NK-92 (cell line): ENCODE results near the gene CCDC14.
"Not testable (repeated sequence)": the region's sequence is repeated elsewhere in the genome, so short reads cannot be mapped to it uniquely, and the experiment has no call there.

Source experiments
- DNase-seq: peaks from one replicate; lab custom pipeline; 2025; ENCODE audit not compliant: unreplicated experiment; lab: John Stamatoyannopoulos, UW

Gene CCDC14

GRCh38 chr3:123909785-123910184 is 51.2 kb downstream of the CCDC14 start:
- no peak for DNase-seq

DNA sequence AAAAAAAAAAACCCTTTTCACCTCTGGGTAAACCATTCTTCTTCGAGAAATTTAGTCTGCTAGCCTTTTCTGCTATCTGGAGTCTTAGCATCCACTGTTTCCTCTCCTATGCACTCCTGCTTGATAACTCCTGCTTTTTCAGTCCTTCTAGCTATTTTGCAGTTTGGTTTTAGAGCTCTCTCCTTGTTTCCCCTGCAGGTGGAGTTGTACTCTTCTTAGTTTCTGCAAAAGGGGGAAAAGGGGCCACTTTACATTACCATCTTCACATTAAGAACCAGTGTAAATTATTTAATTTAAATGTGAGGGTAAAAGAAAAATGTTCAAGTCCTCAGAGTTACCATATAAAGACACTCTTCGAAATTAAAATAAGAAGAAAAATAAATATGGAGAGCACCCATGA is 53.3 kb downstream of the CCDC14 start:
- no peak for DNase-seq

GRCh38 chr3:123899300-123899865 is 61.6 kb downstream of the CCDC14 start:
- DNase-seq: no peak

DNA sequence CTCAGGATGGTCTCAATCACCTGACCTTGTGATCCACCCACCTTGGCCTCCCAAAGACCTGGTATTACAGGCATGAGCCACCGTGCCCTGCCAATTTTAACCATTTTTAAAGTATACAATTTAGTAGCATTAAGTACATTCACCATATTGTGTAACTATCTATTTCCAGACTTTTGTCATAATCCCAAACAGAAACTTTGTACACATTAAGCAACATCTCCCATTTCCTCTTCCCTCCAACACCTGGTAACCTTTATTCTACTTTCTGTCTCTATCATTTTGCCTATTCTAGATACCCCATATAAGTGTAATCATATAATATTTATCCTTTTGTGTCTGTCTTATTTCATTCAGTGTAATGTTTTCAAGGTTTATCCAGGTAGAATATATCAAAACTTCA is 68.0 kb downstream of the CCDC14 start:
- DNase-seq: no peak

DNA sequence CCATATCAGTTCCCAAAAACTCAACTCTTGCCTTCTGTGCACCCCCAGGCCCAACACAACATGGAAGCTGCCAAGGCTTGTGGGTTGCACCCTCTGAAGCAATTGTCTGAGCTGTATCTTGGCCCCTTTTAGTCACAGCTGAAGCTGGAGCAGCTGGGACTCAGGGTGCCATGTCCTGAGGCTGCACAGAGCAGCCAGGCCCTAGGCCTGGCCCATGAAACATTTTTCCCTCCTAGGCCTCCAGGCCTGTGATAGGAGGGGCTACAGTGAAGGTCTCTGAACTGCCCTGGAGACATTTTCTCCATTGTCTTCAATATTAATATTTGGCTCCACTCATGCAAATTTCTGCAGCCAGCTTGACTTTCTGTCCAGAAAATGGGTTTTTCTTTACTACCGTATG is 68.8 kb downstream of the CCDC14 start:
- no peak for DNase-seq

GRCh38 chr3:123890991-123891390 is 70.0 kb downstream of the CCDC14 start:
- DNase-seq: not testable (repeated sequence)

GRCh38 chr3:123890162-123890561 is 70.9 kb downstream of the CCDC14 start:
- DNase-seq: not testable (repeated sequence)

DNA sequence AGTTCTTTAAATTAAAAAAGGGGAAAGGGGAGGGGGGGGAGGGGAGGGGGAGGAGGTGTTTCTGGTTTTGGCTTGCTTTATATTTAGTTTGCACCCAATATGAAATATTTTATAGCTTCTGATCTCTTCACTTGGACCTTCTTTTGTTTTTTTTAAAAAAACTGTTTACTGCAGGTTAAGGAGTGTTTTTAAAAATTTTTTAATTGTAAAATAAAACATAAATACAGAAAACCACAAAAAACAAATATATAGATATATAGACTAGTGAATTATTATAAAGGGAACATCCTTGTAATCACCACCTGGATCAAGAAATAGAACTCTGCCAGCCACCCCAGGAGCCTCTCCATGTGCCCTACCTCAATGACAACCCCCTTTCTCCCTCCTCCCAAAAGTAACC is 76.0 kb downstream of the CCDC14 start:
- no peak for DNase-seq

- no peak for DNase-seq
These were observed 76.7 kb downstream of the CCDC14 start, which contains the start of gene MYLK for GRCh38 chr3:123884203-123884831. Gene MYLK, minus strand, starts transcription at chr3:123884332. Its CDS starts 90,491 bp downstream, at chr3:123793841.

DNA sequence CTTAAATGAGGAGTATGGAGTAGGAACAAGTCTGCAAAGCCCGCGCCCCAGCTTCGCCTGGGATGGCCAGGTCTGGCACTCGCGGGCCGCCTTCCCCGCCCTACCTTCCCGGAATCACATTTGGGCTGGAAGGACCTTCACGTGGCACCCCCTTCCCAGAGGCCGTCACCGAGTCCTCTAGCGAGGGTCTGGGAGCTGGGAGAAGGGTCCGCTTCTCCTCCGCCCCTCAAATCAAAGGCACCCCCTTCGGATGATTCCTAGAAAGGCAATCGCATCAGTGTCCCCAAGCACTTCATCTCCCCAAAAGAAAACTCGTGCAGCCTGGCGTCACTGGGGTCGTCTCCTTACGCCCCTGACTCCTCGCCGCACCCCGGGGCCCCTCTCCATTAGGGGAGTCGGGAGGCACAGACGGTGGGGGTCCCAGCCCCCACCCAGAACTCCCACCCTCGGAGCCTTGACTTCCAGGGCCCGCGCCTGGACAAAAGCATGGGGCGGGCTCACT is 77.3 kb downstream of the CCDC14 start:
- DNase-seq: no peak

GRCh38 chr3:123883111-123883510 is 77.9 kb downstream of the CCDC14 start:
- DNase-seq: no peak

DNA sequence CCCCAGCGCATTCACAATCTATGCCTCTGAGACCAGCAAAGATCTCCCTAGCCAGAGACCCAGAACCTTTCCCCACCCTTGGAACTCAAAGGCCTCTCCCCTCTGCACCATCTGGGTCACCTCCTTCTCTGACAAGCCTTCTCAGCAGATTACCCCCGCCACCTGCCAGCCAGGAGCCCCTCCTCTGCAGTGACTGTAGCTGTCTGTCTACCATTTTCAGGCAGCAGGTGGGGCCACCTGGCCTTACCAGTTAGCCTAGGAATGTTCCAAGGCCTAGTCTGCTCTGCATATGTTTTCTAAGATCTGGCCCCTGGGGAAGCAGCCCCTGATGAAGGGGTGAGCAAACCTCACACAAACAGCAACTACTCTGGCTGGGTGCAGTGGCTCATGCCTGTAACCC is 79.3 kb downstream of the CCDC14 start:
- DNase-seq: no peak

- no peak for DNase-seq
These were observed 79.9 kb downstream of the CCDC14 start for GRCh38 chr3:123880998-123881561.

DNA sequence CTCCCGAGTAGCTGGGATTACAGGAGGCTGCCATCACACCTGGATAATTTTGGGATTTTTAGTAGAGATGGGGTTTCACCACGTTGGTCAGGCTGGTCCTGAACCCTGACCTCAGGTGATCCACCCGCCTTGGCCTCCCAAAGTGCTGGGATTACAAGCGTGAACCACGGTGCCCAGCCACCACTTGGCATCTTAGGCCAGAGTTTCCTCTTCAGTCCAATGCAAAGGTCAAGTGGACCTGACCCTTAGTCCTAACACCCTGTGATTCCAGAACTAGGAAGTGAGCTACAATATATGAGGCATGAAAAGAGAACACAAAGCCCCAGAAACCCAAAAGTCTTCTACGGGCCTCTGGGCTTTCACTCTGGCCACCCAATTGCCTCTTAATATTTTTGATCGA is 82.2 kb downstream of the CCDC14 start:
- DNase-seq: no peak

DNA sequence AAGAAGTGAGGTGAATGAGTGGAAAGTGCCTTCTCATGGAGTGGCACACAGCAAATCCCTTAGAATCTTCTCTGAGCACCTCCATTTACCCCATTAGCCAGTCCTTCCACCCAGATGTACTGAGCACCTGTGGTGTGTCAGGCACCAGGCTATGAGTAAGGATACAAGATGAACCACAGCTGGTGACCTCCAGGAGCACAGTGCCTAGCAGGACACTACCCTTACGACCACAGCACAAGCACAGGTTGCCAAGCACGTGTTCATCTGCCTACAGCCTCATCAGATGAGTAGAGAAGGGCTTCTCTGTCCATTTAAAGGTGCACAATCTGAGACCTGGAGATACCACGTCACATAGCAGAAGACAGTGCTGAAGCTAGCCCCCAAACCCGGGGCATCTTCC is 83.1 kb downstream of the CCDC14 start:
- no peak for DNase-seq

GRCh38 chr3:123877466-123877865 is 83.6 kb downstream of the CCDC14 start:
- no peak for DNase-seq

GRCh38 chr3:123876858-123877257 is 84.2 kb downstream of the CCDC14 start:
- no peak for DNase-seq

GRCh38 chr3:123872621-123873020 is 88.4 kb downstream of the CCDC14 start:
- DNase-seq: no peak

DNA sequence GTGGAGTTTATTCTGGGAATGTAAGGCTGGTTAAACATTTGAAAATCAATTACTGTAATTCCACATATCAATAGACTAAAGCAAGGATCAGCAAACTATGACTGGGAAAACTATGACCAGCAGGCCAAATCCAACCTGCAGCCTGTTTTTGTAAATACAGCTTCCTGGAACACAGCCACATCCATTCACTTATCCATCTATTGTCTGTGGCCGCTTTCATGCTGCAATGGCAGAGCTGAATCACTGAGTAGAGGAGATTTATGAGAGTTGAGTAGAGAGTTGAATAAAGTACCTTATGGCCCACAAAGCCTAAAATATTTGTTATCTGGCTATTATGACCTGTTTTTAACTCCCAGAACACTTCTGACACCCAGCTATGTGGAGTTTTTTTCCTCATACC is 89.1 kb downstream of the CCDC14 start:
- no peak for DNase-seq

DNA sequence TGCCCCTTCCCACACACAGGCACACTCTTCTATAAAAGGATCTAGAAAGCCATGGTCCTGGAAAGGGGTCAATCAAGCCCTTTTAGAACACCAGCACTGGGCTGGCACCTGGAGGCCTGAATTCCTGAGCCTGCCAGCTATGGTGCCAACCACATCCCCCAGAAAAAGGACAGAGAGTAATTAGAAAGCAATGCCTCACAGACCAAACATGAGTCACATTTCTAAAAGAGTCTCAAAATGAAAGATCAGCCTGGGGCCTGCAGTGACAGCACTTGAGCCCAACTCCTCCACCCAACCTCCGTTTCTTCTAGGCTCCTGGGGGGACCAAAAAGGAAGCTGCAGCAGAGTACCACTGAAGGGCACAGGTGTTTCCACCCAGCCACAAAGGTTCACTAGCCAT is 91.0 kb downstream of the CCDC14 start:
- no peak for DNase-seq

DNA sequence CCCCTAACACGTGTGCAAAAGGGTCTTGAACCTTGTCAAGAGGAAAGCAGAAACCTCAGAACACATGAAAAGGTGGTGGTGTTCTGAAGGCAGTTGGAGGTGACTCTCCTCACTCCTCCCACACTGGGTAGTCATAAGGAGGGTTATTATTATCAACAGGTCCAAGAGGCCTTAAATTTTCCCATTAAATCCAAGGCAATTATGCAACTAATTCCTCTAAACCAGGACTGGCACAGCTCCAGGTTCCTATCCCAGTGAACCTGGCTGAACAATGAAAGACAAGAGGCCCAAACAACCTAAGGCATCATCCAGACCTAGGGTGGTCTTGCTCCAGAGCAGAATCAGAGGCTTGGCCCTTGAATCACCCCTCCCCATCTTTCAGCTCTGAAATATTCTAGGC is 91.9 kb downstream of the CCDC14 start:
- DNase-seq: no peak

DNA sequence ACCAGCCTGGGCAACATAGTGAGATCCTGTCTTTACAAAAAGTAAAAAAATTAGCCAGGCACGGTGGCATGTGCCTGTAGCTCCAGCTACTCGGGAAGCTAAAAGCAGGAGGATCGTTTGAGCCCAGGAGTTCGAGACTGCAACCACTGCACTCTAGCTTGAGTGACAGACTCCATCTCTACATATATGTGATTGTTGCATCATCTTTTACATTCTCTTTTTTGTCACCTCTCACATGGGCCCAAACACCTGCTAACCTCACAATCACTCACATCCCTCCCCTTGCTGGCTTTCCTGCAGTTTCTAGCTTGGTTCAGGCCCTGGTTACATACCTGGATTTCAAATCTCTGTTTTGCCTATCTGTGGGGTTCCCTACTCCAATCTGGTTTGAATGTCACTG is 96.3 kb downstream of the CCDC14 start:
- DNase-seq: no peak
